ENCODE measurements around the gene KCNK3. TPM values are rescaled to one million over a fixed set of nuclear protein-coding genes. Genes with fewer than 3 reads are reported as not detected.
"Not testable (repeated sequence)": the region's sequence is repeated elsewhere in the genome, so short reads cannot be mapped to it uniquely, and the experiment has no call there.

The KCNK3 gene
- total and polyA plus RNA-seq, 9 donors: 0.76 to 78.2 (median 2.1) TPM

GRCh38 chr2:26654061-26654340 is 38.5 kb upstream of the KCNK3 start:
- intact Hi-C loops (cut with DNase I): no loop called here
- DNase-seq: no peak
- Histone ChIP-seq H3K4me3 (no peak overlapping the region), H3K4me1 (ENCODE audit: insufficient read depth) (peaks cover 9% of the 10 kb centered on the region), H3K36me3 (no peaks in the 10 kb centered on the region), H3K27ac (no peak overlapping the region), H3K27me3 (no peaks in the 10 kb centered on the region), H3K9me3 (no peaks in the 10 kb centered on the region)
- WGBS, 3 donors: 88 to 96% (median 95%) methylated on average over 3 of the region's 3 CpGs
- no peak for TF ChIP-seq CTCF (IDR thresholded peaks at IDR 0.05)
- TF ChIP-seq EP300 (IDR thresholded peaks at IDR 0.05): no peak

GRCh38 chr2:26655120-26655519 is 37.4 kb upstream of the KCNK3 start:
- DNase-seq; H3K9me3 ChIP-seq; H3K4me3 ChIP-seq; H3K36me3 ChIP-seq; intact Hi-C loops (cut with DNase I); H3K27me3 ChIP-seq; H3K27ac ChIP-seq; H3K4me1 ChIP-seq (ENCODE audit: insufficient read depth): not testable (repeated sequence)
- 53 to 97% (median 92%) methylated on average over 1 of the region's 1 CpG for WGBS, 3 donors

- no peak overlapping the region for H3K4me3 ChIP-seq
- H3K27me3 ChIP-seq: no peaks in the 10 kb centered on the region
- WGBS, 3 donors: 78 to 88% (median 79%) methylated on average over 9 of the region's 9 CpGs
- no peak for DNase-seq
- H3K9me3 ChIP-seq: no peaks in the 10 kb centered on the region
- peaks cover 9% of the 10 kb centered on the region for H3K4me1 ChIP-seq (ENCODE audit: insufficient read depth)
- intact Hi-C loops (cut with DNase I): no loop called here
- no peaks in the 10 kb centered on the region for H3K36me3 ChIP-seq
- TF ChIP-seq POLR2A (IDR thresholded peaks at IDR 0.05) (no peak), EP300 (IDR thresholded peaks at IDR 0.05) (no peak), CTCF (IDR thresholded peaks at IDR 0.05) (no peak)
- H3K27ac ChIP-seq: no peak overlapping the region
Measured at GRCh38 chr2:26655611-26656195, 36.8 kb upstream of the KCNK3 start.

- H3K4me1 ChIP-seq (ENCODE audit: insufficient read depth): peaks cover 3% of the 10 kb centered on the region
- intact Hi-C loops (cut with DNase I): no loop called here
- no peaks in the 10 kb centered on the region for H3K36me3 ChIP-seq
- H3K27ac ChIP-seq: no peak overlapping the region
- TF ChIP-seq POLR2A (IDR thresholded peaks at IDR 0.05): no peak
- no peak for TF ChIP-seq CTCF (IDR thresholded peaks at IDR 0.05)
- no peak for TF ChIP-seq EP300 (IDR thresholded peaks at IDR 0.05)
- DNase-seq: no peak
- H3K9me3 ChIP-seq: peaks cover 0 to 3% of the 10 kb centered on the region in 2 donors
- no peak overlapping the region for H3K4me3 ChIP-seq
- whole genome bisulfite sequencing, 3 donors: 68 to 90% (median 87%) methylated on average over 4 of the region's 4 CpGs
- no peaks in the 10 kb centered on the region for H3K27me3 ChIP-seq
Measured at GRCh38 chr2:26657265-26657664, 35.3 kb upstream of the KCNK3 start.

- TF ChIP-seq EP300 (IDR thresholded peaks at IDR 0.05) (no peak), POLR2A (IDR thresholded peaks at IDR 0.05) (no peak), CTCF (IDR thresholded peaks at IDR 0.05) (no peak)
- WGBS, 3 donors: 18 to 40% (median 20%) methylated on average over 6 of the region's 6 CpGs
- no peak overlapping the region for H3K4me3 ChIP-seq
- no peaks in the 10 kb centered on the region for H3K27me3 ChIP-seq
- no peak for DNase-seq
- intact Hi-C loops (cut with DNase I): no loop called here
- no peaks in the 10 kb centered on the region for H3K4me1 ChIP-seq (ENCODE audit: insufficient read depth)
- H3K36me3 ChIP-seq: no peaks in the 10 kb centered on the region
- H3K9me3 ChIP-seq: peaks cover 0 to 3% of the 10 kb centered on the region in 2 donors
- H3K27ac ChIP-seq: no peak overlapping the region
Measured at GRCh38 chr2:26658691-26659346, 33.7 kb upstream of the KCNK3 start.

Data from ovary (tissue), 9 donors.